ENCODE results near the gene OSBPL9.

Gene OSBPL9

DNA sequence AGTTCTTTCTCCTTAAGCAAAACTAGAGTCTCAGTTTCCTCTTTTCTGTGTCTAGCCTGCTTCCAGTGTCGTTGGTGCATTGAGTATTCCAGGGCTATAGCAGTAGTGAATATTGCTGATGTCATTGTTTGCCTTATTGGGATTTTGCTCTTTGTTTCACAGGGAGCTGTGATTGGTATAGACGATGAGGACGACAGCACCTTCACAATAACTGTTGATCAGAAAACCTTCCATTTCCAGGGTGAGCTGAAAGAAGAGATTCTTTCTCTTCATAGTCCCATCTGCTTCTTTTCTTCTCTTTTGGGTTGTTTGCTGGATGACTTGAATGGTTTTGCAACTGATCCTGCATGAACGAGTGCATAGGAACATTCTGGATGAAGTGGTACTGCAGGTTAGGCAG is 52.4 kb downstream of the OSBPL9 start:
- no peak for DNase-seq (ENCODE audit: low read depth in 1 of 2, low spot score in 1 of 2)
- Histone ChIP-seq H3K27ac (replicated peaks) (no peak overlapping the region), H3K4me3 (replicated peaks; ENCODE audit: insufficient read depth, low read length) (no peak overlapping the region), H3K27me3 (ENCODE audit: insufficient read depth, poor library complexity, severe bottlenecking) (no peaks in the 10 kb centered on the region)
- no peak for TF ChIP-seq CTCF (IDR thresholded peaks at IDR 0.05; ENCODE audit: insufficient read depth, low read length)
- TF ChIP-seq GABPA (IDR thresholded peaks at IDR 0.05; ENCODE audit: low read depth) = no peak
- no peak for TF ChIP-seq REST (IDR thresholded peaks at IDR 0.05; ENCODE audit: insufficient replicate concordance, low read depth)
- no peak for TF ChIP-seq POLR2AphosphoS5 (IDR thresholded peaks at IDR 0.05; ENCODE audit: low read depth)
- TF ChIP-seq SPI1 (IDR thresholded peaks at IDR 0.05; ENCODE audit: borderline replicate concordance, low read depth) = no peak

DNA sequence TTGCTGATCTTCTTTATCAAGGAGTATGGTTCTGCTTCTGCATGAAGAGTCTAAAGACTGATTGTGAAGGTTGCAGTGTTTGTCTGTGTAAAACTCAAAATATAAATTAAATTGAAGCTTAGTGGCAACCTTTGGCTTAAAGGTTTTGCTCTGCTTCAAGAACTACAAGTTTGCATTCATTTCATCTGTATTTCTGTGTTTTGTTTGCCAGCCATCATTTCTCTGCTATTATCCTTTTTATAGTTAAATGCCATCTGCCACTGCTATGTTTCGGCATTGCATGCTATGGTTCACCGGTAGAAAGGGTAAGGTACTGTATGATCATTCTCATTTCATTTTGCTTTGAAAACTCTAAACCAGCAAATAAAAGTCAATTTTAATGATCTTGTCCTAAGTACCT is 52.9 kb downstream of the OSBPL9 start:
- no peak for DNase-seq (ENCODE audit: low read depth in 1 of 2, low spot score in 1 of 2)
- no peak for TF ChIP-seq SPI1 (IDR thresholded peaks at IDR 0.05; ENCODE audit: borderline replicate concordance, low read depth)
- TF ChIP-seq REST (IDR thresholded peaks at IDR 0.05; ENCODE audit: insufficient replicate concordance, low read depth) = no peak
- Histone ChIP-seq H3K4me3 (replicated peaks; ENCODE audit: insufficient read depth, low read length) (no peak overlapping the region), H3K27me3 (ENCODE audit: insufficient read depth, poor library complexity, severe bottlenecking) (no peaks in the 10 kb centered on the region), H3K27ac (replicated peaks) (no peak overlapping the region)

GRCh38 chr1:51671527-51672325 is 54.8 kb downstream of the OSBPL9 start:
- Histone ChIP-seq H3K27me3 (ENCODE audit: insufficient read depth, poor library complexity, severe bottlenecking) (no peaks in the 10 kb centered on the region), H3K4me3 (replicated peaks; ENCODE audit: insufficient read depth, low read length) (no peak overlapping the region), H3K27ac (replicated peaks) (no peak overlapping the region)
- TF ChIP-seq GABPA (IDR thresholded peaks at IDR 0.05; ENCODE audit: low read depth) (no peak), REST (IDR thresholded peaks at IDR 0.05; ENCODE audit: insufficient replicate concordance, low read depth) (no peak), SPI1 (IDR thresholded peaks at IDR 0.05; ENCODE audit: borderline replicate concordance, low read depth) (no peak), CTCF (IDR thresholded peaks at IDR 0.05; ENCODE audit: insufficient read depth, low read length) (no peak), POLR2AphosphoS5 (IDR thresholded peaks at IDR 0.05; ENCODE audit: low read depth) (no peak)
- no peak for DNase-seq (ENCODE audit: low read depth in 1 of 2, low spot score in 1 of 2)
